HG03108 (cell line): Measurements from ENCODE around the gene NSMCE1.

Source experiments
- ATAC-seq: cut with Tn5 transposase; IDR thresholded peaks from one replicate; pipeline ENCODE4 v1.9.1; 2021; ENCODE audit warnings: moderate library complexity; ENCODE audit not compliant: unreplicated experiment

NSMCE1 gene

DNA sequence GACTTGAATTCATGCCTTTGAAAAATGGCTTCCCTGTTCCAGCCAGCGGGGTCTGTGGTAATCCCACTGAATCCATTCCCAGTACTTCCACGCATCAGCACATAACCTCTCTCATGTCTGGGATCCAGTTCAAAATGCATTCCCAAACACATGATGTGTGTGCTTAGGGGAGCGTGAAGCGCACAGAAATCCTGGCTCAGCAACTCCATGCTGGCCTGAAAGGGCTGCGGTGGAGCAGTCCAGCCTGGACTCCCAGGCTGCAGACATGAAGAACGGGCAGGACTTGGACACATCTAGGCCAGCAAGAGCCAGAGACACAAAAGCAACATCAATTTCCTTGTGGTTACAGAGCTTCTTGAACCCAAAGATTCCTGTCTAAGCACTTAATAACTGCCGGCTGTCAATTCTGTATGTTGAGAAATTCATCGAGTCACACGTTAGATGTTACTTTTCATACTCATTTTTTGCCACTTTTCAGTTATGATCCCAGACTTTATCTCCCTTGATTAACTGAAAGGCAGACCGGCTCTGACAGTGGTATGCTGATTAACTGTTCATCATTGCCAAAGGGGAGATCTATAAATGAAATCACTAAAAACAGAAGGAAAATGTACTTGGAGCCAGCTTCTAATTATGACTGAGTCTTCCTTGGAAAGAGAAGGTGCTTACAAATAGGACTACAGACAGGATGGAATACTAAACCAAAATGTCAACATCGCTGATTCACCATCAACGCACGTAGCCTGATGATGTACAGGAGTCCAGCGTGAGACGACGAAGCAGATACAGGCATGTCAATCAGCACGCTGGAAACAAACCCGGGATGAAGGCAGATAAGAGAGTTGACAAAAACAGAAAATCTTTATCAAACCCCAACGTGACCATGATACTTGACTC is 23.0 kb downstream of the NSMCE1 start:
- ATAC-seq, result no peak

- ATAC-seq, result no peak
These were observed 24.2 kb downstream of the NSMCE1 start for GRCh38 chr16:27244363-27244755.

DNA sequence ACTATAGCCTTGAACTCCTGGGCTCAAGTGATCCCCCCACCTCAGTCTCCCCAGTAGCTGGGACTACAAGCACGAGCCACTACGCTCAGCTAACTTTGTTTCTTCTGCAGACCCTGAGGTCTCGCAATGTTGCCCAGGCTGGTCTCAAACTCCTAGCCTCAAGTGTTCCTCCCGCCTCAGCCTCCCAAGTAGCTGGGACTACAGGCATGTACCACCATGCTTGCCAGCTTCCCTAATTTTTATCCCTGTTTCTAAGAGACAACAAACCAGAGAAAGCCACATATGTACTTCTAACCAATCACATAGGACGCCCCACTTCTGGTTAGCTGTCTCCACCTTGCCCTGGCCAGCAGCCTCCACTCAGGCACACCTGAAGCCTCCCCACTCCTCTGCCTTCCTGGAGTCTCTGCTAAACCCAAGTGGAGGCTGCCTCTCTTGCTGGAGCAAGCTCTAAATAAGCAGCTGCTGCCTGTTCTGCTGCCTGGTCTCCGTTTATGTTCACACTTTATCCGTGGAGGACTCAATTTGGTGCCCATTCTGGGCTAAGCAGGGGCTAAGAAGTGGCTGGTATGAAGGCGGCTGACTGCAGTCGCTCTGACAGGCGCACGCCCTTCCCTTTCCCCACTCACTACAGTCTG is 24.7 kb downstream of the NSMCE1 start:
- no peak for ATAC-seq

GRCh38 chr16:27242868-27243590 is 25.5 kb downstream of the NSMCE1 start:
- no peak for ATAC-seq

DNA sequence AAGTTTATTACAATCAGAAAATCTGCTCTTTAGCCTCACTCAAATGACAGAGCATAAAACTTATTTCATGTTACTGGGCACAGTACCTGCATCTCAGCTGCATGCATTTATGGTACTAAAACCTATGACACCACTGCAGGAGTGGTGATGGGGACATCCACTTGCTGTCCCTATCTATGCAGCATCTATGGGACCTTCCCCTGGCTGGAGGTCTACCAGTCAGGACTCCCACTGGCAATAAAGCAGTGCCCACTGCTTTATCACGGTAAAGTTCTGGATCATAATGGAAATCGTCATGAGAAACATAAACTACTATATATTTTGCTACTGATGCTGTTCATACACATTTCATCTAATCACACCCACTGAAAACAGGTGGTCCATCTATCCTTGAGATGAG is 26.2 kb downstream of the NSMCE1 start:
- no peak for ATAC-seq

GRCh38 chr16:27241658-27242057 is 26.9 kb downstream of the NSMCE1 start:
- no peak for ATAC-seq

DNA sequence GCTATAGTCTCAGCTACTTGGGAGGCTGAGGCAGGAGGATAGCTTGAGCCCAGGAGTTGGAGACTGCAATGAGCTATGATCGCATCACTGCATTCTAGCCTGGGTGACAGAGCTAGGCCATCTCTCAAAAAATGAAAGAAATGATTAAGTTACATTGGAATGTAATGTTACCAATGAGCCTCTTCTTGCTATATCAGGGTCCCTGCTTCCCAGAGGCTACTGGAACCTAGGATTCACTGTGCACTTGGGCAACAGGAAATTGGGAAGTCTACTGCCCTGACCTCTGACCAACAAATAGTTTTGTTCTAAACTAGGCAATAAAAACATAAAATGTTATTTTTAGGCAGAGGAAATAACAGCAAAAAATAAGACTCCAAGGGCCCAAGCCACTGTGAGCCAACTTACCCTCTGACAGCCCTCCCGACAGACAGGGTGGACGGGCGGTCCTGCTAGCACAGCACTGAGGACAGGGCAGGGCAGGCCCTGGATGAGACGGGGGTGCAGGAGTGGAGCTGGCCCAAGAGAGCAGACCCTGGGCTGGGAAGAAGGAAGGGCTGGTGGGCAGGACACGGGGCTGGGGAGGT is 27.5 kb downstream of the NSMCE1 start:
- no peak for ATAC-seq

GRCh38 chr16:27239906-27240655 is 28.5 kb downstream of the NSMCE1 start:
- no peak for ATAC-seq

GRCh38 chr16:27239026-27239425 is 29.5 kb downstream of the NSMCE1 start:
- no peak for ATAC-seq

GRCh38 chr16:27238591-27238990 is 30.0 kb downstream of the NSMCE1 start:
- ATAC-seq, result no peak

DNA sequence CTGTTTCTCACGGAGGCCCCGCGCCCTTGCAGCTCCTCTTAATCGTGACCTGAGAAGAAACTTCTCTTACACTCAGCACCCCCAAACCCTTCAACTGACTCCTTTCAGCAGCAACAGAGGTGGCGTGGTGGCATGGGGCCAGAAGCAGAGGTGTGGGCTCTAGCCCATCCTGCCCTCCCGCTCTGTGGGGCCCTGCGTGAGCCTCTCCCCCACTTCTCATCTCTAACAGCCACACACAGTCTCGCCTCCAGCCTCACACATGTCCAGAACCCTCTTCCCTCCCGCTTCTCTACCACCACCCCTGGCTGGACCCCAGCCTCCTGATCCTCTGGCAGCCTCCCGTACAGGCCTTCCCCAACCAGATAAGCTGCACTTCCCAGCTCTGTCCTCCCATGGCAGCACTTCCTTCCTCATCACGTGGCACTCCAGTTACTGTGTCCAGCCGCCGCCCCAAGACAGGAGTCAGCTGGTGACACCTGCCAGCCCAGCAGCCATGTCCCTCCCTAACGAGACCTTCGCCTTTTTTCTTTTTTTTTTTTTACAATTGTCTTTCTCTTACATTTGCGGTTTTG is 30.5 kb downstream of the NSMCE1 start:
- ATAC-seq, result peak; percentile 8

DNA sequence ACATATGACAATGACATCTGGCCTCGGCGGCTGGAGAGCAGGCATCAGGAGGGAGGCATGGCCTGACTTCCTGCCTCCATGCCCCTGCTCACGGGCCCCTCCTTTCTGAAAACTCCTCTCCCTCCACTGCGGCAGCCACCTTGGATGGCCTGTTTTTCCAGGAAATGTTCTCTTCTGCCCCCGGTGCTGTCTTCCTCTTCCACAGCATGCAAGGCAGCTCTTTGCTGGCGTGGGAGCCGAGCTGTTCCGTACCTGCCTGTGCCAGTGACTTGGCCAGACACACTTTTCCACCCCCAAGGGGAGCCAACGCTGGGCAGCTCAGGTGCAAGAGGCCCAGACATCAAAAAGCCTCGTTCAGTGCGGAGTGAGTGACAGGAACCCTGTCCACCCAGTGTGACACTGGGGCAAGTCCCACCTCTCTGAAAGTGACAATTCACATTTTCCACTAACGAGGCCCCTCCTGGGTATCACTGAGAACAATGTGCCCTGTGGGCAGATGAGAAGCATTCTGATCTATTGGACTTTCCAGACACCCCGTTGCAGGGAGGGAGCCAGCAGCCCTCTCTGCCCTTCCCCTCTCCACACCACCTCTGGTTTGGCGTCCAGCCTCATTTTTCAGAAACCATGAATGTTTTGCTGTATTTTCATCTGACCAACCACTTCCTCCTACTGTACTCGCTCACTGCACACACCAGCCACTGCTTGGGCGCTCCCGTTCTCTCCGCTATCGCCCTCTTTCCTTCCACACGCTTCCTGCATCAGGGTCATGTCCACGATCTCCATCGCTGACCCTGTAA is 31.2 kb downstream of the NSMCE1 start:
- ATAC-seq, result peak; percentile 68

- no peak for ATAC-seq
These were observed 31.8 kb downstream of the NSMCE1 start for GRCh38 chr16:27236635-27237218.

GRCh38 chr16:27235938-27236245 is 32.7 kb downstream of the NSMCE1 start:
- no peak for ATAC-seq

GRCh38 chr16:27235055-27235937 is 33.3 kb downstream of the NSMCE1 start:
- ATAC-seq, result no peak

DNA sequence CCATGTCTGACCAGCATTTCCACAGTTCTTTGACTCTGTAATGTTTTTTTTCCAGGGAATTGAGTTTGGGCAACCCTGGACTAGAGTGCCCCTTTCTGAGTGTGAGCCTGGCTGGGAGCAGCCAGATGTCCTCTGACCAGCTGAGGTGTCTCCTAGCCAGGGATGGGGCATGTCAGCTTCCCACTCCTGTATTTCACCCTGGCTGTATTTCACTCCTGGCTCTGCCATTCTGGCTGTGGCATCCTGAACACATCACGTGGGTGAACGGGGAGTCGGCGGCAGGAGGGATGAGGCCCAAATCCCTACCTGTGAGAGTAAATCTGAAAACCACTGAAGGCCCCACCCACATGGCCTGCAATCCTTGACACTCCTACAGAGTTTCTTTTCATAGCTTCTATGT is 34.0 kb downstream of the NSMCE1 start:
- ATAC-seq, result no peak

DNA sequence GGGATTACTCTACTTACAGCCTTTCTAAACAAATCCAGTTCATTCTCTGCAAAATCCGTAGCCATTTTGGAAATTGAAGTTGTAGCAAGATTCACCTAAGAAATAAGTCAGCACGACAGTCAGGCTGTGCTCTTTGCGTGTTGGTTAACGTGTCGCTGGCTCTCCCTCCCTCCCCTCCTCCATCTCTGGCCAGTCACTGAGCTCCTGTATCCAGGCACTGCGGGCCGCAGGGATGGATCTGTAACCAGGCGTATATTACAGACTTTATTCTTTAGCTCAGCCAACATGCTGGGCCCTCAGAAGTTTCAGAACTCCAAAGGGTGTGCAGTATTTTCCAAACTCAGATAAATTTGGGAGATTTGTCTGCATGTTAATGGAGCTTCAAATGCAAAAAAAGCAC is 34.4 kb downstream of the NSMCE1 start:
- ATAC-seq, result no peak

GRCh38 chr16:27233731-27234130 is 34.8 kb downstream of the NSMCE1 start:
- no peak for ATAC-seq
